Fibroblast of lung (primary cell): ENCODE measurements around the gene SANBR. TPM values are rescaled to one million over a fixed set of nuclear protein-coding genes. Genes with fewer than 3 reads are reported as not detected.

Experiments
- DNase-seq, 2 donors: peaks; one replicate each; pipeline versions ENCODE4 v3.0.0 to v3.0.0-alpha.2; 2010; ENCODE audit warnings: low read depth in 2 of 2
- H2AFZ ChIP-seq: 2 replicates; pipeline ENCODE4 v1.5.1; 2012; ENCODE audit warnings: low read length, control low read depth, inconsistent platforms
- H3K27ac ChIP-seq: 2 replicates; pipeline ENCODE4 v1.5.1; 2011; ENCODE audit warnings: low read length, control low read depth; ENCODE audit not compliant: insufficient read depth
- H3K27me3 ChIP-seq: 2 replicates; pipeline ENCODE4 v1.5.1; 2011; ENCODE audit warnings: mild to moderate bottlenecking, low read length; ENCODE audit not compliant: control insufficient read depth, insufficient read depth
- H3K36me3 ChIP-seq: 2 replicates; pipeline ENCODE4 v1.5.1; 2011; ENCODE audit warnings: low read length; ENCODE audit not compliant: control insufficient read depth, insufficient read depth
- H3K4me1 ChIP-seq: 2 replicates; pipeline ENCODE4 v1.5.1; 2011; ENCODE audit warnings: low read length; ENCODE audit not compliant: control insufficient read depth, insufficient read depth; ENCODE audit errors: extremely low read depth
- H3K4me2 ChIP-seq: 2 replicates; pipeline ENCODE4 v1.5.1; 2011; ENCODE audit warnings: low read length, control low read depth; ENCODE audit not compliant: insufficient read depth; ENCODE audit errors: extremely low read depth
- H3K4me3 ChIP-seq, 4 experiments: fragments of 200-600 bp in 1 of 4; sonication (generic) in 1 of 4; replicated peaks in 1 of 4; 2 replicates each; pipeline ENCODE4 v1.5.1; 2011 to 2016; ENCODE audit warnings: low read length in 4 of 4, low read depth in 3 of 4, mild to moderate bottlenecking in 3 of 4, control low read depth in 2 of 4, inconsistent platforms in 1 of 4, mixed read lengths in 1 of 4; ENCODE audit not compliant: insufficient read depth in 1 of 4; ENCODE audit errors: control extremely low read depth in 1 of 4
- H3K79me2 ChIP-seq: 2 replicates; pipeline ENCODE4 v1.5.1; 2012; ENCODE audit warnings: mild to moderate bottlenecking, low read length, inconsistent platforms; ENCODE audit not compliant: control insufficient read depth, insufficient read depth
- H3K9ac ChIP-seq: 2 replicates; pipeline ENCODE4 v1.5.1; 2011; ENCODE audit warnings: mild to moderate bottlenecking, low read length, control low read depth; ENCODE audit not compliant: insufficient read depth
- H3K9me3 ChIP-seq: 2 replicates; pipeline ENCODE4 v1.5.1; 2012; ENCODE audit warnings: low read depth, low read length; ENCODE audit not compliant: control insufficient read depth, insufficient read depth
- H4K20me1 ChIP-seq: 2 replicates; pipeline ENCODE4 v1.5.1; 2011; ENCODE audit warnings: low read length; ENCODE audit not compliant: control insufficient read depth, insufficient read depth; ENCODE audit errors: extremely low read depth
- EZH2 ChIP-seq: IDR thresholded peaks from 2 replicates; pipeline ENCODE4 v1.5.1; 2012; ENCODE audit warnings: low read length, control low read depth, mild to moderate bottlenecking; ENCODE audit errors: missing control alignments
- polyA plus RNA-seq, 2 donors: library from polyadenylated mRNA; depleted of rRNA in 1 of 2; stranded (reverse) in 1 of 2; unstranded in 1 of 2; fragments of >200 nt; gene quantifications; 2 replicates each; pipeline ENCODE4 v1.2.1, GENCODE V29; 2011 to 2012; ENCODE audit warnings: missing spikeins in 1 of 2
- total RNA-seq: library from RNA; depleted of rRNA; stranded (reverse); fragments of >200 nt; gene quantifications from 2 replicates; pipeline ENCODE4 v1.2.1, GENCODE V29; 2014
- TF ChIP-seq, protein P1 (sequence below), 2 donors: IDR thresholded peaks in 1 of 2; conservative IDR thresholded peaks in 1 of 2; 1 replicate in 1 of 2; 2 replicates in 1 of 2; pipeline ENCODE4 v1.5.1; 2011 to 2012; ENCODE audit warnings: low read length in 2 of 2, control low read depth in 1 of 2, inconsistent platforms in 1 of 2, low read depth in 1 of 2, mild to moderate bottlenecking in 1 of 2

Gene SANBR
- total and polyA plus RNA-seq, 2 donors (not counting 1 experiment from before 2014, with no cell fraction given) = 7.9 to 21.0 TPM

DNA sequence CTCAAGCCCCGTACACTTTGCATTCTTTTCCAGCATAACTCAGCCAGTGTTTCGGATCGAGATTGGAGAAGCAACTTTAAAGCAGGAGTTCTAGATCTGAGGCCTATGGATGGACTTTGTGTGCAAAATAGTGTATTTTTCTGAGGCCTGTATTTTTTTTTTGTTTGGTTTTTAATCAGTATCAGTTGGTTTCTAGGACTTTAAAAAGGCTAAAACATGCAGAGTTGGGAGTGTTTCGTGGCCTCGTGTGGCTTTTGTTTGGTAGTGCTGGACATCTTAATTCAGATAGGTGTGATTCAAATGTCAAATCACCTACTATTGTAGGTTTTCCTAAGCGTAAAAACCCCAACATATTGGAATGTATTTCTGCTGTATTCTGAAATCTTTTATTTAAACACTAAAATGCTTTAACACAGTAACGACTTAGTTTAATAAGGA is 47.3 kb upstream of the SANBR start:
- Histone ChIP-seq H3K9ac (peak overlapping the region; percentile 39), H3K4me3 (peak overlapping the region; percentile 85 to 97 (median 91)), H4K20me1 (no peaks in the 10 kb centered on the region), H3K79me2 (peaks cover 44% of the 10 kb centered on the region), H2AFZ (peak overlapping the region; percentile 85), H3K36me3 (no peaks in the 10 kb centered on the region), H3K27me3 (no peaks in the 10 kb centered on the region), H3K9me3 (no peaks in the 10 kb centered on the region), H3K4me2 (peak overlapping the region; percentile 81), H3K4me1 (no peaks in the 10 kb centered on the region), H3K27ac (peak overlapping the region; percentile 63)
- TF ChIP-seq EZH2 = no peak
- TF ChIP-seq, protein P1, sequence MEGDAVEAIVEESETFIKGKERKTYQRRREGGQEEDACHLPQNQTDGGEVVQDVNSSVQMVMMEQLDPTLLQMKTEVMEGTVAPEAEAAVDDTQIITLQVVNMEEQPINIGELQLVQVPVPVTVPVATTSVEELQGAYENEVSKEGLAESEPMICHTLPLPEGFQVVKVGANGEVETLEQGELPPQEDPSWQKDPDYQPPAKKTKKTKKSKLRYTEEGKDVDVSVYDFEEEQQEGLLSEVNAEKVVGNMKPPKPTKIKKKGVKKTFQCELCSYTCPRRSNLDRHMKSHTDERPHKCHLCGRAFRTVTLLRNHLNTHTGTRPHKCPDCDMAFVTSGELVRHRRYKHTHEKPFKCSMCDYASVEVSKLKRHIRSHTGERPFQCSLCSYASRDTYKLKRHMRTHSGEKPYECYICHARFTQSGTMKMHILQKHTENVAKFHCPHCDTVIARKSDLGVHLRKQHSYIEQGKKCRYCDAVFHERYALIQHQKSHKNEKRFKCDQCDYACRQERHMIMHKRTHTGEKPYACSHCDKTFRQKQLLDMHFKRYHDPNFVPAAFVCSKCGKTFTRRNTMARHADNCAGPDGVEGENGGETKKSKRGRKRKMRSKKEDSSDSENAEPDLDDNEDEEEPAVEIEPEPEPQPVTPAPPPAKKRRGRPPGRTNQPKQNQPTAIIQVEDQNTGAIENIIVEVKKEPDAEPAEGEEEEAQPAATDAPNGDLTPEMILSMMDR (conservative IDR thresholded peaks at IDR 0.05 in 1 of 2, IDR thresholded peaks at IDR 0.05 in 1 of 2; ENCODE audit: low read depth in 1 of 2, low read length in 2 of 2) = no peak
- peak; percentile 50 to 64 for DNase-seq

DNA sequence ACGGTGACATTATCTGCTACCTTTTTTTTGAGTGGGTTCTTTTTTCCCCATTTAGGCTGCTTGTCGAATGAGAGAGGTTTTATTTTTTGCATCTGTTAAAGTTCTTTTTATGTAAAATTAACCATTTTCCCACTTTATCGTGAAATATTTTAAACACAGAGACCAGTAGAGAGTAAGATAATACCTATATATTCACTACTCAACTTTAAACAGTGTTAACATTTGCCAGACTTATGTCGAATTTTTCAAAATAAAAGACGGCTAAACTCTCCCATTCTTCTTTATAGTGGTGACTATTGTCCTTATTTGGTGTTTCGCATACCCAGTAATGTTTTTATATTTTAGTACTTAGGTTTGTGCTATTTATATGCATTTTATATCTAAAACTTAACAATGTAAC is 46.9 kb upstream of the SANBR start:
- DNase-seq = no peak
- H3K36me3 ChIP-seq = no peaks in the 10 kb centered on the region
- H3K4me3 ChIP-seq = peak overlapping the region; percentile 85 to 97 (median 91)
- H3K79me2 ChIP-seq = peaks cover 45% of the 10 kb centered on the region
- no peaks in the 10 kb centered on the region for H4K20me1 ChIP-seq
- H3K27me3 ChIP-seq = no peaks in the 10 kb centered on the region
- peak overlapping the region; percentile 81 for H3K4me2 ChIP-seq
- H3K4me1 ChIP-seq = no peaks in the 10 kb centered on the region
- TF ChIP-seq EZH2 = no peak
- TF ChIP-seq, protein P1 (conservative IDR thresholded peaks at IDR 0.05 in 1 of 2, IDR thresholded peaks at IDR 0.05 in 1 of 2; ENCODE audit: low read depth in 1 of 2, low read length in 2 of 2) = no peak
- no peak overlapping the region for H3K27ac ChIP-seq
- H3K9me3 ChIP-seq = no peaks in the 10 kb centered on the region
- no peak overlapping the region for H3K9ac ChIP-seq
- H2AFZ ChIP-seq = no peak overlapping the region

GRCh38 chr2:61021228-61021660 is 44.4 kb upstream of the SANBR start:
- TF ChIP-seq EZH2 = no peak
- TF ChIP-seq, protein P1 (conservative IDR thresholded peaks at IDR 0.05 in 1 of 2, IDR thresholded peaks at IDR 0.05 in 1 of 2; ENCODE audit: low read depth in 1 of 2, low read length in 2 of 2) = no peak
- no peak overlapping the region for H3K4me2 ChIP-seq
- H3K27me3 ChIP-seq = no peaks in the 10 kb centered on the region
- H3K36me3 ChIP-seq = no peaks in the 10 kb centered on the region
- no peak overlapping the region for H3K4me3 ChIP-seq
- no peaks in the 10 kb centered on the region for H3K4me1 ChIP-seq
- H3K9me3 ChIP-seq = no peaks in the 10 kb centered on the region
- H3K27ac ChIP-seq = no peak overlapping the region
- no peak overlapping the region for H2AFZ ChIP-seq
- H3K9ac ChIP-seq = no peak overlapping the region
- peaks cover 45% of the 10 kb centered on the region for H3K79me2 ChIP-seq
- DNase-seq = no peak
- no peaks in the 10 kb centered on the region for H4K20me1 ChIP-seq
